Measurements from ENCODE around the gene S100A6.

DNA sequence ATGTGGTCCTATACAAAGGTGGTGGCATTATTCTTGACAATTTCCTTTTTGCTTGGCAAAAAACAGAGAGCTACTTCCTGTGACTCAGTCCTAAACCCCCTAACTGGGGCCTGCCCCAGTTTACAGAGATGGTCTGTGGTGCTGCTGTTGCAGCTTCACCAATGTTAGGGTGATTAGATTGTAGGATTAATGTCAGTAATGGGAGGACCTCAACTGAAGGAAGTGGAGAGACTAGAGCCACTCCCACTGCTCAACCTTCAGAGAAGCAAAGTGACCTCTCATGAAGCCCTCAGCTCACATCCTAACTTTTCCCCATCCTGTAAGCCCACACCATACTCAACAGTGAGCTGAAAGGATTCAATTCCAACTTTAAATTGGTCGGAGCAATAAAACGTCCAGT lies 3.6 kb downstream of the S100A6 start:
- TF ChIP-seq, protein P1, sequence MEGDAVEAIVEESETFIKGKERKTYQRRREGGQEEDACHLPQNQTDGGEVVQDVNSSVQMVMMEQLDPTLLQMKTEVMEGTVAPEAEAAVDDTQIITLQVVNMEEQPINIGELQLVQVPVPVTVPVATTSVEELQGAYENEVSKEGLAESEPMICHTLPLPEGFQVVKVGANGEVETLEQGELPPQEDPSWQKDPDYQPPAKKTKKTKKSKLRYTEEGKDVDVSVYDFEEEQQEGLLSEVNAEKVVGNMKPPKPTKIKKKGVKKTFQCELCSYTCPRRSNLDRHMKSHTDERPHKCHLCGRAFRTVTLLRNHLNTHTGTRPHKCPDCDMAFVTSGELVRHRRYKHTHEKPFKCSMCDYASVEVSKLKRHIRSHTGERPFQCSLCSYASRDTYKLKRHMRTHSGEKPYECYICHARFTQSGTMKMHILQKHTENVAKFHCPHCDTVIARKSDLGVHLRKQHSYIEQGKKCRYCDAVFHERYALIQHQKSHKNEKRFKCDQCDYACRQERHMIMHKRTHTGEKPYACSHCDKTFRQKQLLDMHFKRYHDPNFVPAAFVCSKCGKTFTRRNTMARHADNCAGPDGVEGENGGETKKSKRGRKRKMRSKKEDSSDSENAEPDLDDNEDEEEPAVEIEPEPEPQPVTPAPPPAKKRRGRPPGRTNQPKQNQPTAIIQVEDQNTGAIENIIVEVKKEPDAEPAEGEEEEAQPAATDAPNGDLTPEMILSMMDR (IDR thresholded peaks at IDR 0.05) = no peak
- no peak for TF ChIP-seq POLR2A (IDR thresholded peaks at IDR 0.05)

Data from right lobe of liver (tissue), 4 donors.